ENCODE measurements around the gene CEP112. TPM values are rescaled to one million over a fixed set of nuclear protein-coding genes. Genes with fewer than 3 reads are reported as not detected.

The CEP112 gene
- total RNA-seq, 1 experiment from 2014 or later = 6.1 TPM

DNA sequence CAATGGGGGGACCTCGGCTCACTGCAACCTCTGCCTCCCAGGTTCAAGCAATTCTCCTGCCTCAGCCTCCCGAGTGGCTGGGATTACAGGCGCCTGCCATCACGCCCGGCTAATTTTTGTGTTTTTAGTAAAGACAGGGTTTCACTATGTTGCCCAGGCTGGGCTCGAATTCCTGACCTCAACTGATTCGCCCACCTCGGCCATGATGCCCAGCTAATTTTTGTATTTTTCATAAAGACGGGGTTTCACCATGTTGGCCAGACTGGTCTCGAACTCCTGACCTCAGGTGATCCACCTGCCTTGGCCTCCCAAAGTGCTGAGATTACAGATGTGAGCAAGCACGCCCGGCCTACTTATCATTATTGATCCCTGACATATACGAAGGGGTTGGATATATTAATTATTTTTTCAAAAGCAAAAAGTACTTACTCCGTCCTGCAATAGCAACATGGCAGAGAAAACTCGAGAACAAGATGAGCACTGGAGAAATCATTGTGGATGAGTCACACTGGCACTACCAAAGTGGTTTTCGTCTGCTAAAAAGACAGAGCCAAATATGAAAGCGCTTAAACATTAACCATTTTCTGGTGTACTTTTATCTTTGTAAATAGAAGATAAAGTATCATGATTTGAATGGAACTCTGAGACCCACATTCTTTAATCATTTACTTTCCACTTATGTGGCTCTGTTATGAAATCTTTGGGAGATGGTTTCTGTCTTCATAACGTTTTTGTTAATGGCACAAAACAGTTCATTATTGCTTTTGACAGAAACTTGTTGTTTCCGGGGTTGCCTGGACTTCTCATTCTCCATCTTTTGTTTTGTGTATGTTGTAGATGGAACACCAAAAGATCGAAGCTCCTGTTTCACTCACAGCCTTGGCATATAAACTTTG, 37.2 kb upstream of the CEP112 start, which contains the start of gene APOH:
APOH (minus strand) TSS at position 529 of the 896 bp plus-strand sequence; CDS start at position 493, 36 bp downstream.
- Mint-ChIP-seq H3K4me3 (no peak within 1 kb of the TSS), H3K27me3 (ENCODE audit: low read depth) (no peaks in the 10 kb centered on the region; the same call in 1 of the 2 replicates), H3K36me3 (no peaks in the 10 kb centered on the region), H3K9me3 (no peaks in the 10 kb centered on the region), H3K27ac (no peak within 1 kb of the TSS), H3K4me1 (no peaks in the 10 kb centered on the region)
- TF ChIP-seq NFATC4 (CRISPR knock-in tag; IDR thresholded peaks at IDR 0.05) (no peak), ZNF396 (CRISPR knock-in tag; IDR thresholded peaks at IDR 0.05; ENCODE audit: borderline replicate concordance) (no peak), EMX1 (CRISPR knock-in tag; IDR thresholded peaks at IDR 0.05) (no peak), MXD4 (CRISPR knock-in tag; IDR thresholded peaks at IDR 0.05; ENCODE audit: borderline replicate concordance) (no peak), ZNF232 (CRISPR knock-in tag; IDR thresholded peaks at IDR 0.05) (no peak), GABPB1 (CRISPR knock-in tag; IDR thresholded peaks at IDR 0.05) (peak; percentile 67)
- TF ChIP-seq, protein P1, sequence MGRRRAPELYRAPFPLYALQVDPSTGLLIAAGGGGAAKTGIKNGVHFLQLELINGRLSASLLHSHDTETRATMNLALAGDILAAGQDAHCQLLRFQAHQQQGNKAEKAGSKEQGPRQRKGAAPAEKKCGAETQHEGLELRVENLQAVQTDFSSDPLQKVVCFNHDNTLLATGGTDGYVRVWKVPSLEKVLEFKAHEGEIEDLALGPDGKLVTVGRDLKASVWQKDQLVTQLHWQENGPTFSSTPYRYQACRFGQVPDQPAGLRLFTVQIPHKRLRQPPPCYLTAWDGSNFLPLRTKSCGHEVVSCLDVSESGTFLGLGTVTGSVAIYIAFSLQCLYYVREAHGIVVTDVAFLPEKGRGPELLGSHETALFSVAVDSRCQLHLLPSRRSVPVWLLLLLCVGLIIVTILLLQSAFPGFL (CRISPR knock-in tag; IDR thresholded peaks at IDR 0.05; ENCODE audit: borderline replicate concordance) = no peak
- TF ChIP-seq, protein P2, sequence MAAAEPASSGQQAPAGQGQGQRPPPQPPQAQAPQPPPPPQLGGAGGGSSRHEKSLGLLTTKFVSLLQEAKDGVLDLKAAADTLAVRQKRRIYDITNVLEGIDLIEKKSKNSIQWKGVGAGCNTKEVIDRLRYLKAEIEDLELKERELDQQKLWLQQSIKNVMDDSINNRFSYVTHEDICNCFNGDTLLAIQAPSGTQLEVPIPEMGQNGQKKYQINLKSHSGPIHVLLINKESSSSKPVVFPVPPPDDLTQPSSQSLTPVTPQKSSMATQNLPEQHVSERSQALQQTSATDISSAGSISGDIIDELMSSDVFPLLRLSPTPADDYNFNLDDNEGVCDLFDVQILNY (CRISPR knock-in tag; IDR thresholded peaks at IDR 0.05) = no peak
- ChIA-PET CTCF (no interaction called here), POLR2A (no interaction called here)
- ATAC-seq (no peak), DNase-seq (ENCODE audit: low spot score) (no peak)

DNA sequence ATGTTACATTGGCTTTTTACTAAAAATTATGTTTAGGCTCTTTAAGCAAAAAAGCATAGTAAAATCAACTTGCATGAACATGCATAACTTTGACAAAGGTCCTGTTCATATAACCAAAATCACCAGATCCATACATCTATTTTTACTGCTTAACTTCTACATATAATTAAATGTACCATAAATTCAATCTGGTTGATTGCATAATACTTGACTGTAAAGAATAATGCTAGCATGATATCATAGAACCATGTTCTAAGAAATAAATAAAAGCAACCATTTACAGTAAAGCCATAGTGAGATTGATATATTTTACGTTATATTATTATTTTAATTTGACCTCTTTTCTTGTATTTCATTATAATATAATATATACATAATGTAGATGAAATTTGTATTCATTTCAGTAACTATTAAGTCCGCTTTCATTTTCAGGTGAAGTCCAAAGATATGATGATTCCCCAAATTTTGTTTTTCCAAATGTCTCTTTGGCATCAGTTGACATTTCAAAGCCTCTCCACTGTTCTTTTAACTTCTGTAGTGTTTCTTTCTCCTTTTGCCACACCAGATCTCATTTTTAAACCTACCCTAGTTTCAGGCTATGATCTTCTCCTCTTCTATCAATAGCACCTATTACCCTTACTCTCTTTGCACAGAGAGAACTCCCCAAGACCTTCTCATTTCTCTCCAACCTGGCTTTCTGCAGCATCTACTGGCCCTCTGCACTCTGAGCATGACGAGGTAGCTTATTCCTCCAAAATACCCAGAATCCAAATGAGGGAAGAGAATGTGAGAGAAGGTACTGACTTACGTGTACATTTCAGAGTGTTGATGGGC, 35.5 kb upstream of the CEP112 start:
- H3K4me1 Mint-ChIP-seq = no peaks in the 10 kb centered on the region
- no peak overlapping the region for H3K4me3 Mint-ChIP-seq
- H3K27me3 Mint-ChIP-seq (ENCODE audit: low read depth) = no peaks in the 10 kb centered on the region; the same call in 1 of the 2 replicates
- ChIA-PET POLR2A (no interaction called here), CTCF (no interaction called here)
- DNase-seq (ENCODE audit: low spot score) (no peak), ATAC-seq (no peak)
- H3K9me3 Mint-ChIP-seq = no peaks in the 10 kb centered on the region
- no peaks in the 10 kb centered on the region for H3K36me3 Mint-ChIP-seq
- no peak overlapping the region for H3K27ac Mint-ChIP-seq
- TF ChIP-seq PRRX2 (CRISPR knock-in tag; IDR thresholded peaks at IDR 0.05) = no peak
- no peak for TF ChIP-seq FOXK1 (CRISPR knock-in tag; IDR thresholded peaks at IDR 0.05)
- TF ChIP-seq ATF1 (CRISPR knock-in tag; IDR thresholded peaks at IDR 0.05) = no peak
- TF ChIP-seq, protein P3, sequence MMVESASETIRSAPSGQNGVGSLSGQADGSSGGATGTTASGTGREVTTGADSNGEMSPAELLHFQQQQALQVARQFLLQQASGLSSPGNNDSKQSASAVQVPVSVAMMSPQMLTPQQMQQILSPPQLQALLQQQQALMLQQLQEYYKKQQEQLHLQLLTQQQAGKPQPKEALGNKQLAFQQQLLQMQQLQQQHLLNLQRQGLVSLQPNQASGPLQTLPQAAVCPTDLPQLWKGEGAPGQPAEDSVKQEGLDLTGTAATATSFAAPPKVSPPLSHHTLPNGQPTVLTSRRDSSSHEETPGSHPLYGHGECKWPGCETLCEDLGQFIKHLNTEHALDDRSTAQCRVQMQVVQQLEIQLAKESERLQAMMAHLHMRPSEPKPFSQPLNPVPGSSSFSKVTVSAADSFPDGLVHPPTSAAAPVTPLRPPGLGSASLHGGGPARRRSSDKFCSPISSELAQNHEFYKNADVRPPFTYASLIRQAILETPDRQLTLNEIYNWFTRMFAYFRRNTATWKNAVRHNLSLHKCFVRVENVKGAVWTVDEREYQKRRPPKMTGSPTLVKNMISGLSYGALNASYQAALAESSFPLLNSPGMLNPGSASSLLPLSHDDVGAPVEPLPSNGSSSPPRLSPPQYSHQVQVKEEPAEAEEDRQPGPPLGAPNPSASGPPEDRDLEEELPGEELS (CRISPR knock-in tag; IDR thresholded peaks at IDR 0.05) = no peak
- TF ChIP-seq, protein P4, sequence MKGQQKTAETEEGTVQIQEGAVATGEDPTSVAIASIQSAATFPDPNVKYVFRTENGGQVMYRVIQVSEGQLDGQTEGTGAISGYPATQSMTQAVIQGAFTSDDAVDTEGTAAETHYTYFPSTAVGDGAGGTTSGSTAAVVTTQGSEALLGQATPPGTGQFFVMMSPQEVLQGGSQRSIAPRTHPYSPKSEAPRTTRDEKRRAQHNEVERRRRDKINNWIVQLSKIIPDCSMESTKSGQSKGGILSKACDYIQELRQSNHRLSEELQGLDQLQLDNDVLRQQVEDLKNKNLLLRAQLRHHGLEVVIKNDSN (CRISPR knock-in tag; IDR thresholded peaks at IDR 0.05) = no peak
- TF ChIP-seq, protein P5, sequence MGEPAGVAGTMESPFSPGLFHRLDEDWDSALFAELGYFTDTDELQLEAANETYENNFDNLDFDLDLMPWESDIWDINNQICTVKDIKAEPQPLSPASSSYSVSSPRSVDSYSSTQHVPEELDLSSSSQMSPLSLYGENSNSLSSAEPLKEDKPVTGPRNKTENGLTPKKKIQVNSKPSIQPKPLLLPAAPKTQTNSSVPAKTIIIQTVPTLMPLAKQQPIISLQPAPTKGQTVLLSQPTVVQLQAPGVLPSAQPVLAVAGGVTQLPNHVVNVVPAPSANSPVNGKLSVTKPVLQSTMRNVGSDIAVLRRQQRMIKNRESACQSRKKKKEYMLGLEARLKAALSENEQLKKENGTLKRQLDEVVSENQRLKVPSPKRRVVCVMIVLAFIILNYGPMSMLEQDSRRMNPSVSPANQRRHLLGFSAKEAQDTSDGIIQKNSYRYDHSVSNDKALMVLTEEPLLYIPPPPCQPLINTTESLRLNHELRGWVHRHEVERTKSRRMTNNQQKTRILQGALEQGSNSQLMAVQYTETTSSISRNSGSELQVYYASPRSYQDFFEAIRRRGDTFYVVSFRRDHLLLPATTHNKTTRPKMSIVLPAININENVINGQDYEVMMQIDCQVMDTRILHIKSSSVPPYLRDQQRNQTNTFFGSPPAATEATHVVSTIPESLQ (CRISPR knock-in tag; IDR thresholded peaks at IDR 0.05) = no peak
- no peak for TF ChIP-seq SMAD3 (CRISPR knock-in tag; IDR thresholded peaks at IDR 0.05; ENCODE audit: borderline replicate concordance)
- TF ChIP-seq, protein P6, sequence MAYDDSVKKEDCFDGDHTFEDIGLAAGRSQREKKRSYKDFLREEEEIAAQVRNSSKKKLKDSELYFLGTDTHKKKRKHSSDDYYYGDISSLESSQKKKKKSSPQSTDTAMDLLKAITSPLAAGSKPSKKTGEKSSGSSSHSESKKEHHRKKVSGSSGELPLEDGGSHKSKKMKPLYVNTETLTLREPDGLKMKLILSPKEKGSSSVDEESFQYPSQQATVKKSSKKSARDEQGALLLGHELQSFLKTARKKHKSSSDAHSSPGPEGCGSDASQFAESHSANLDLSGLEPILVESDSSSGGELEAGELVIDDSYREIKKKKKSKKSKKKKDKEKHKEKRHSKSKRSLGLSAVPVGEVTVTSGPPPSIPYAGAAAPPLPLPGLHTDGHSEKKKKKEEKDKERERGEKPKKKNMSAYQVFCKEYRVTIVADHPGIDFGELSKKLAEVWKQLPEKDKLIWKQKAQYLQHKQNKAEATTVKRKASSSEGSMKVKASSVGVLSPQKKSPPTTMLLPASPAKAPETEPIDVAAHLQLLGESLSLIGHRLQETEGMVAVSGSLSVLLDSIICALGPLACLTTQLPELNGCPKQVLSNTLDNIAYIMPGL (CRISPR knock-in tag; IDR thresholded peaks at IDR 0.05) = no peak

Measured in WTC11 (cell line).